HL-60/S4 treated with retinoic acid at 250 ng/mL for 4 days and 3 days (cell line): ENCODE measurements around the gene MTMR1.

Experiments
- in situ Hi-C: fragments of 300-500 bp; cut with MboI; formaldehyde crosslinking; loops from 2 replicates; pipeline ENCODE4 v1.7.0; 2022; ENCODE audit warnings: low sequenced_read_pairs

The MTMR1 gene

DNA sequence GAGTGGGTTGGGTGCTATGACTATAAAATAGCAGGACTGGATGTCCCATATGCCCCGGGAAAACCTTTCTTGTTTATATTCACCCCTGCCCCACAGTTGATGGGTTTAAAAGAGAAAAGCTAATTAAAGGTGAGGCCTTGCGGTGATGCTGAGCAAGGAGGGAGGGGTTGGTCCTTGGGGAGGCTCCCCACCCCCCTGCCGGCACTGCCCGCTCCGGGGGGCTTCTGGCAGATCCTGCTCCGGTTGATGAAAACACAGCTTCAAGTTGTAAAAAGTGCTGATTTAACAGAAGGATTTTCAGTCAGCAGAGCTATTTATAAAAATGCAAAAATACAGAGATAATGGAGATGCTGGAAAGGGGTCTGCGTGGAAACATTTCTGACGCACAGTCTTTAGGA is 68.6 kb downstream of the MTMR1 start:
- in situ Hi-C loops: no loop called here

DNA sequence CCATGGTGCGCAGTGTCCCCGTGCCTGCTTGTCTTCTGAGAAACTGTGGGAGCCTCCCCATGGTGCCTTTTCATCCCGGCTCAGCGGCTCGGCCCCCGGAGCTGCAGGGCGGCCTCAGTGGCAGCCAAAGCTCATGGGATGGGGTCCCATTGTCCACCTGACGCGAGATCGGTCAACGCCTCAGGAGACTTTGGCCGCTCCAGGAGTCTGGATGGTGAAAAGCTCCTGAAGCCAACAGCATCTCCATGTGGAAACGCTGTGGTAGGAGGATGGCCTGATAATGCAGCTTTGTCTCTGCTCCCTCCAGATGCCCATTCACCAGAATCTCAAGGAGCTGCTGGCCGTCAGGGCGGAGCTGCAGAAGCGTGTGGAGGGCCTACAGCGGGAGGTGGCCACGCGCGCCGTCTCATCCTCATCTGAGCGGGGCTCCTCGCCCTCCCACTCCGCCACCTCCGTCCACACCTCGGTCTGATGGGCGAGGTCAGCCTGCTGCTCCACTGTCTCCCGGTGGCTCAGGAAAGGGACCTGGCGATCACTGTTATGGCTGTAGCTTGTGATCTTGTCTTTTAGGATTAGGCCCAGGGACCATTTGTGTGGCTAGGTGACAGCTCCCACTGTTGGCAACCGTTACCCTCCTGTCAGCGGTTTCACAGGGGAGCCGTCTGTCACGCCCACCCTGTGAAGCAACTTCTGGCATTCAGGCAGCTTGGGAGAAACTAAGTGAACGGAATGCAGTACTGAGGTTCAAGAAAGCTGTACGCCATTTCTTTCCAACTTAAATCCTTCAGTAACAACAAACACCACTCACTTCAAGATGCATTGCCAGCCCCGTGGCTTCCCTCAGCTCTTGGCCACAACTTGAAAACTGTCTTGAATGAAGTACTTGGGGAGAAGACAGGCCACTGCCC is 69.3 kb downstream of the MTMR1 start:
- in situ Hi-C loops: no loop called here

DNA sequence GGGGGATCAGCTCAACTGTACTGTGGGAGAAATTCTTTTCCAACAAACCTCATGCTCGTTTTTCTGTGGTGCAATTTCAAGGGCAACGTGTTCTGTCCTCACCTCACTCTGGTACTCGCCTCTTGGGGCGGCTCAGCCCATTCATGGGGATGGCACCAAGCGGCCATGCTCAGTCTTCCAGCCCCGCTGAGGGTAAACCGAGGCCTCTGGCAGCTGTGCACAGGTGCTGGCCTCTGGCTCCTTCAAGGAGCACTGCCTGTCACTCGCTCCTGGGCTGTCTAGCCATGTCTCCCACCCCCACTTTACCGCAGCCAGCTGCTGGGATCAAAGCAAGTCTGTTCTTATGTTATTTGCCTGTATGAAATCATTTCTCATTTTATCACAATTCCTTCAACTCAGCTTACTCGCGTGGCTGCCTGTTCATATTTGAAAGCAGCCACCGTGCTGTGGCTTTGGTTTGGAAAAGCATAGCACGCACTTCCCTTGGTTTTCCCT is 70.2 kb downstream of the MTMR1 start:
- in situ Hi-C loops: no loop called here

DNA sequence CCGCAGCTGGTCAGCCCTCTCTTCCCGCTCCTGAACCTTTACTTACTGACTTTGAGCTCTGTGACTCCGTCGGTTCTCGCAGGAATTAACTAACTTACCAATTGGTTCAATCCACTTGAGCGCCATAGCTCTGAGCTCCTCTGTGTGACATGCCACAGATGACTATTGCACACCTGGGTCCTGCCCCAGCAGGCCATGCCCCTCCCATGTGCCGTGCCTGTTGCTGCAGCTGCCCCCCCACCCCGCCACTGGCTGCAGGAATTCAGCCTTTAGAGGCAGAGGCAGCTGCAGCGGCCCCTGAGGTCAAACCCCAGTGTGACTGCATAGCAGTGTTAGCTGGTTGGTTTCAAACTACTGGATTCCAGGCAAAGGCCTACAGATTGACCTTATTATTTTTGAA is 70.6 kb downstream of the MTMR1 start:
- in situ Hi-C loops: no loop called here

DNA sequence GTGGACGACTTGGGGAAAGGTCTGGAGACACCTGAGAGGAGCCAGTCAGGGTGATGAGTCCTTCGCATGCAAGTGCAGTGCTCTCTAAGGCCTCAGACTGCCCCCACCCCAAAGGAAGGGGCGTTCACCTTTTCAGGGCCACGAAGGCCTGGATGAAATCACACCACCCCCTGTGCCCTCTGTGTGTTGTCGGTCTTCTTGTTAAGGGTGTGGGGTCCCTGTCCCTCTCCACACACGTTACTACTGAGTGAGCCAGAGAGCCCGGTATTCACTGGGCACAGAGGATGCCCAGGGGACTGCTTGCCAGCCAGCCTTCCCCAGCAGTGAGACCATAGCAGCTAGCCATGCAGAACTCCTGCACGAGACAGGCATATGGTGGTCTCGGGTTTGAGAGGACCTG is 72.0 kb downstream of the MTMR1 start:
- in situ Hi-C loops: no loop called here

DNA sequence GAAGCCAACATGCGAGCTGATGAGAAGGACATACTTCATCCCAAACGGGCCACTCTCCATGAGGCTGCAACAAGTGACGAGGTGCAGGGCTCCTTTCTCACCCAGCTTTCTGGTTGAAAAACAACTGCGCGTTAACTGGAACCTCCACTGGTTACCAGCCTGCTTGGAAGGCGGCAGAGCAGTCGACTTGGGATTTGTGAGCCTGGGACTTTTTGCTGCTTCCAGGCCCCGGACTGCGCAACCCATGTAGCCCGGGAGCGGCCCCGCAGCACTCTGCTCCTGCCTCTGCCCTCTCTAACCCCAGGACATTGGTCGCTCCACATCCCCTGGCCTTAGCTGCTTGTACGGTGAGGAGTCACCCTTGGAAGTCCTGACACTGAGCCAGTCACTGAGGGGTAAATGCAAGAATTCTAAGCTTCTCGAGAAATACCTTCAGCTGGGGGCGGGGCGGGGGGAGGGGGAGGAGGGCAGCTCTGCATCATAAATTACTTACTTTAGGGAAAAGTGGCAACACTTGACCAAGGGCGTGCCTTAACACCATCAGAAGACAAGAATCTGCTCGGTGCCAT is 72.7 kb downstream of the MTMR1 start:
- in situ Hi-C loops: no loop called here

DNA sequence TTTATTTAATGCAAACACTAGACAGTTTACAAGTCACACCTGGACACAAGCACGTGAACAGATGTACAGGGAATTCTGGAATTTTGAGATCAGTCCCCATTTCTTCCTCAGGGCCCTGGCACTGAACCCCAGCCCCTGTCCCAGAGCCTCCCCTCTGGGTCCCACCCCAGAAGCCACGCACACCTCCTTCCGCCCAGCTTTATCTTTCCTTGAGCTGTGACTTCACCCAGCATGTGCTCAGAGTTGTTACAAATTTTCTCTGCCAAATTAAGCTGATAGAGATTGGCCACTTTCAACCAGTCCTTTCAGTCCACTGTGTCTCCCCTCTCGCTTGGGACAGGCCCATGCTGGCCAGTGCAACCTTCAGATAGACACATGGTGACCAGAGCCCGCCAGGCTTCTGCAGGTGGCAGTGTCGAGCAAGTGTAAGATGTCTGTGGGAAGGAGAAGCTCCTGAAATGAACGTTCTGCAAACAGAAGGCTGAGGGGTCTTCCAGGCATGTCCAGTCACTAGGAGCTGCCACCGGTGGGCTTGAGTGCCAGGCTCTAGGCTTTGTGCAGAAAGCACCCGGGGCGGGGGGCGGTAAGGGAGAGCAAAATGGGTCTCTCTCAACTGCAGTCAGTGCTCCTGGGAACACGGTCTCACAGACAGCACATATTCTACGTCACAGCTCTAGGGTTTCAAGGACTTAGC is 73.3 kb downstream of the MTMR1 start:
- in situ Hi-C loops: no loop called here

DNA sequence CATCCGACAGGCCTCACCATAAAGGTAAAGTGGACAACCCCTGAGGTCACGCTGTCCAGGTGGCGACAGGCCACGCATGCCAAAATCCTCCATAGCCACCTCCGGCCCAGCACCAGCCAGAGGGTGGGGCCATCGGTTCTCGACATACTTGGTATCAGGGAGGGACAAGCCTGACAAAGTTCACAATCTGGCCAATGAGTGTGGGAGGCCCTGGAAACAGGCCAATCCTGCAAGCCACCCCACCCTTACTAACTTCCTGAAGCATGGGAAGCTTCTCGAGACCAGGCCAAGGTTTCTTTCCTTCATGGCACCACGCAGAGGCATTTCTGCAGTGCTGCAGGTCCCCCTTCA is 73.8 kb downstream of the MTMR1 start:
- in situ Hi-C loops: no loop called here

DNA sequence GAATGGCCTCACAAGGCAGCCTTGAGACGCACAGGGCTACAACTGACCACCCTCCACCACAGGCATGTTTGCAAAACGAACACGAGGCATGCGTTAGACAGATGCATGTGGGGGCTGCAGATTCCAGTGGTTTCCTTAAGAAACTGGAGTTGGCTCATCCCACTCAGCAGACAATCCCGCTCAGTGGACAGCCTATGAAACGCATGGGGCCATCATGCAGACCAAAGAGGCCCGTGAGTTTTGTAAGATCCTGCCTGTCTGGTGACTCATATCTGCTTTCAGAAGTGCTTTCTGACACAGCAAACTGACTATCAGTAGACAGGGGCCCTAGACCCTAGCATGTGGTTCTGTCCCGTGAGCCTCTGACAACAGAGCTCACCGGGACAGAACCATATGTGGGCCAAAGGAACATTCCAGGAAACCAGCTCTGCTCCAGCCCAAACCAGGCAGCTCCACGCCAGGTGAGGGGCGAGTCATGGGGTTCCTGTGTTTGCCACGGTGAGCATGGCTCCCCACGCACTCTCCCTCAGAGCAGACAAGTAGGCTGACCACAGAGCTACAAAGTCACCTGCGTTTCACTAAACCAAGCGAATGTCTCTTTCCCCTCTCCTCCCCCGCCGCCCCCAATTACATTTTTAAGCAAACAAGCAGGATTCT is 74.4 kb downstream of the MTMR1 start:
- in situ Hi-C loops: no loop called here

DNA sequence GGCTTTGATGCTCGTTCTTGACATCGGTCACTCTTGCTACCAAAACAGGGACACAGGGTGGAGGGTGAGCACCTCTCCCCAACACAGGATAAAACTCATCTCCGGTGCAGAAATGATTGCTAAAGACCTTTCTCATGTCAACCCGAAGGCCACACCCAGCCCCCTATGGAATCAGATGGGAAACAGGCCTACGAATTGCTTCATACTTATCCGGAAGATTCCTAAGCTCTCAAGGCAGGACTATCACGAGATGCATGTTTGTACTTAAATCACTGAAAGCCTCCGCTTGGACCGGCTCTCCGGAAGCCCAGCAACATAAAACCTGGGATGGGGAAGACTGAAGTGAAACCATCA is 74.9 kb downstream of the MTMR1 start:
- in situ Hi-C loops: no loop called here

DNA sequence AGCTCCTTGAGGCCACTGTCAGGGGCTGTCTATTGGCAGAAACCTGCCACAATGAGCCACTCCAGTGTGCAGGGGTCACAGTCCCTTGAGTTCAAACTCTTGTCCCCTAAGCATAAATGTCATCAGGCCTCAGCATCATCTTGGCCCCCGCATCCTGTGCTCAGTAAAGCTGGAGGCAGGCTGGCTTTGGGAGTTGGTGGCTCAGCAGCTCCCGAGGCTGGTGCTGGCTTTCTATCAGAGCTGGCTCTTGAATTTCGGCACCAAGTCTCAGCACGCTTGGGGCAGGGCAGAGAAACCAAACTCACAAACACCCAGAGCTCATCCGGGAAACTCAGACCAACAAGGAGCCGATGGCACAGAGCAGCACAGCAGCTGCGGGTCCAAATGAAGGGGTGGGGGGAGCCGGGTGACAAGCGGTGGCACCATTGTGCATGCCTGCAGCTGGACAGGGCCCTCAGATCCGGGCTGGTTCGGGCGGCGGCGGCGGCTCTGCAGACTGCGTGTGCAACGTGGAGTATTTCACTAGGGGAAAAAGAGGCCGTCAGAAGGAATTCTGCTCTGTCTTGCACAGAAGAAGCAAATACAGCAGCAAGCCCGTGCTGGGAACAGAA is 75.5 kb downstream of the MTMR1 start:
- in situ Hi-C loops: no loop called here

DNA sequence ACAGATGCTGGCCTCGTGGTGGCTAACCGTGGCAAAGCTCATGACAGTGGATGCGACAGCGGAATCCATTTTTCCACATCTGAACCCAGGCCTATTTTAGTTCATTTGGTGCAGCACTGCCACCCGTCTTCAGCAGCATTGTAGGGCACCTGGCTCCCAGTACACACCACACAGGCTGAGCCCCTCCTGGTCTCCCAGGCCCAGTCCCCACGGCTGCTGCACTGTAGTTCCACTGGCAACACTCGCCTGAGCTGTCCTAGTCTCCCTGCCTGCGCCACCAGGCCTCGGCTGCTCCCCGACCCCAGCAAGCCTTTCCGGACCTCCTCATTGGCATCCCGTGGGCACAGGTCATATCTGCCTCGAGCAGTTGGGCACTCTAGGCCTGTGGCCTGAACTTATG is 76.2 kb downstream of the MTMR1 start:
- in situ Hi-C loops: no loop called here

DNA sequence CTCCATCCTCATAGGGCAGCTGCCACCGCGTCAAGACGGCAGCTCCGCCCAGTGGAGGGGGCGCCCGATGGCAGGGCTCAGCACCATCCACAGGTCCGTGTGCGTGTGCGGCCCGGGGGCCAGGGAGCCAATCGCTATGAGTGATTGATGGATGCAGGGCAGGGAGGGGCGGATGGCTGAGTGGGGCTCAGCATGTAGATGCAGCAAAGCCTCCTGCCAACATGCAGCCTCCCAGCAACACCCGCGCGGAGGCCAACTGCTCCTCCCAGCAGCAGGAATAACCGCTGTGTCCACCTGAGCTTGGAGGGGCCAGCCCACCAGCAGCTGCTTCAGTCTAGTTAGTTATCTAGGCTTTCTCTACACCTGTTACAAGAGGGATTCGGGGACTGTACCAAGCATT is 77.4 kb downstream of the MTMR1 start:
- in situ Hi-C loops: loop anchor here (10.0 kb wide), 1 partner anchor 314 kb away; no protein-coding TSS in a partner anchor

DNA sequence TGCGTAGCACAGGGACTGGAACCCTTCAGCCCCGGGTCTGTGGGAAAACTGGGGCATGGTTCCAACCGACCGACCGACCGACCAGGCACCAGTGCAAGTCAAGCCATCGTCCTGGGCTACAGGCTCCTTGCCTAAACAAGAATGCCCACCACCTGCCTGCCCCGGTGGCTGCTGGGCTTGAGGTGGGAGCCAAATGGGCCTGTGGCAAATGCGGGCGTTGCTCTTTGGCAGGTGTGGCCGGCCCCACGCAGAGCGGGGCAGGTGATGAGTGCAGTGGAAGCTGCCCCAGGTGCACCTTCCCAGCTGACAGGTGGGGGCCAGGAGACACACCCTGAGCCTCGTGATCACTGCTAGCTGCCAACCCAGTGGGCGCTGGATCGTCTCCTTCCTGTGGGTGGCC is 77.9 kb downstream of the MTMR1 start:
- in situ Hi-C loops: loop anchor here (10.0 kb wide), 1 partner anchor 314 kb away; no protein-coding TSS in a partner anchor

DNA sequence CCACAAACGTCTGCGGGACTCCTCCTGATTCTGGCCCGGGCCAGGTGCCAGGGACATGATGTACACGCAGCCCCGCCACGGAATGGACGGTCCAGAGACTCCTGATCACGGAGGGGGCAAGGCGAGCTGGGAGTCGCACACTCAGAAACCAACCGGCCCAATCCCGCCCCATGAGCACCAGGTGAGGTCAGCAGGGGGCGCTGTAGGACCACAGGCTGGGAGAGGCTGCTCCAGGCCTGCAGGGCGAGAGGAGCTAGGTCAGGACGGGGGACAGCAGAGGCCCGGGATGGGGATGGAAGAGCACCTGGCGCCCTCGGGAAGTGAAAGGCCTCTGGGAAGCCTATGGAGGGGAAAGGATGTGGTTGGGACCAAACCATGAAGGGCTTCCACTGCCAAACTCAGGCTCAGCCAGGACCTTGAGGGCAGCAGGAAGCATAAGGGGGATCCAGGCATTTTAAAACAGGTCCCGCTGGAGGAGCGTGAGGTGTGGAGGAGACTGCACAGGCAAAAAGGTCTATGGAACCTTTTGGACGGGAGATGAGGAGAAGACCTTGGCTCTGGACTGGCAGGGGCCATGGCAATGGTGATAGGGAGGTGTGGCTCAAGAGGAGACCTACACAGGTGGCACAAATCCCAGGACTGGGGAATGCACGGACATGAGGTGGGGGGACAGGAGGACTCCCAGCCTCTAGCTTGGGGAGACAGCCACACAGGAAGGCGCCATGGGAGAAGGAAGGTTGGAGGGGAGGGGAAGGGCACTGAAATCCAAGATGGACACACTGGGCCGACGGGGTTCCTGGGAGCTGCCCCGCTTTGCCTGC is 79.2 kb downstream of the MTMR1 start:
- in situ Hi-C loops: loop anchor here (10.0 kb wide), 1 partner anchor 312 kb away; no protein-coding TSS in a partner anchor

DNA sequence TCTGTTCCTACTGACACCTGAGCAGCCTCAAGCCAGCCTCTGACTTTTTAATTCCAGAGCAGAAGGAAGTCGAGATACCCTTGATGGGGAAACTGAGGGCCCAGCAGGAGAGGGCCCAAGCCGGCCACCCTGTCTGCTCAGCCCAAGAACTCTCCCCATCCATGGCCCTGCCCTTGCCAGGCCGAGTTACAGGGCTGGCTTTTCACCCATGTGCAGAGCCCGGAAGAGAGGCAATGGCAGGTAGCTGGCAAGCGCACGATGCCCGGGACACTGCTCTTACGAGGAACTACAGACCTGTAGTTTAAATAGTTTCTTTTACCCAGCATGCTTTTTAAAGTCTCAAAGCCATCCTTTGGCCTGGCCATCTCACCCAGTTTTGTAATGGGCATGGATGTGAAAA is 79.9 kb downstream of the MTMR1 start:
- in situ Hi-C loops: loop anchor here (10.0 kb wide), 1 partner anchor 312 kb away; no protein-coding TSS in a partner anchor

DNA sequence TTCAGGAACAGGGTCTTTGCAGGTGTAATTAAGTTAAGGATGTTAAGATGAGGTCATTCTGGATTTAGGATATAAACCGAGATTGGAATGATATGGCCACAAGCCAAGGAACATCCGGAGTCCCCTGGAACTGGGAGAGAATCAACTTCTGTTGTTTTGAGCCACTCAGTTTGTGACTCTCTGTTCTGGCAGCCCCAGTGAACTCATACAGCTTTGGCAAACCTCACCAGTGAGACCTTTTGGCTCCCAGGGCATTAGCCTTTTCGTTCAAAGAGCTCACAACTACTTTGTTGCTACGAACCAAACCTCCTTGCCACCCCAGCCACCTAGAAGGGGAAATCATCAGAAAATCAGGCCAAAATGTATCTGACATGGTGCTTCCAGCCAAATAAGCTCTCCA is 80.4 kb downstream of the MTMR1 start:
- in situ Hi-C loops: loop anchor here (10.0 kb wide), 1 partner anchor 311 kb away; no protein-coding TSS in a partner anchor

DNA sequence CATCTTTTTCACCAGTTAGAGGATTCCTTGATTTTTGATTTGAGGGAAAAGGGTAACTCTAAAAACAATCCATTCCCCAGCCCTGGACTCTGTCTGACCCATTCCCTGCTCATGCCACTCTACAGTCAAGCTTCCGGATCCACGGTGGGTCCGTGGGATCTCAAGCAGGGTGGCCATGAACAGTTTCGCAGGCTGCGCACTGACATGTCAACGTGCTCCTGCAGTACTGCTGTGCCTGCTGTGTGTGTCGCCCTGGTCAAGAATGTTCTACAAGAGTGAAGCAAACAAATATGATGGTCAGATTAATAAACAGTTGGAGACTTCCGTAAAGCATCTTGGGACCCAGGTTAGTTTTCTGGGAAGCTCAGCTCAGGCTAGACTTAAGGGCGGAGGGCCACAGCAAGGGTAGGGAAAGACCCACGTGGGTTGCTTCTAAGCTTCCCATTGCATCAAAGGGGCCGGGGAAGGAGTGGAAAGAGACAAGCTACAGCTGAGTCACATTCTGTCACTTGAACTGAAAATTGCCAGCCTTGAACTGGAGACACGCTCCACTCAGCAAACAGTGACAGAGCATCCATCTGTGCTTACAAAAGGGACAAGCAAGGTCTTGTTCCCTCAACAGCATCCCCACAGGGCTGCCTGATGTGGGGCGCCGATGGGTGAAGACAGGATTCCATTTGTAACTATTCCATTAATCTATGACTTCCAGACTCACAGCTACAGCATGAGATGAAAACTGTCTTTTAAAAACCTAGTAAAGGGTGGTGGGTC is 81.8 kb downstream of the MTMR1 start:
- in situ Hi-C loops: loop anchor here (10.0 kb wide), 1 partner anchor 310 kb away; no protein-coding TSS in a partner anchor
